Measurements from ENCODE around the gene ASTN1. TPM values are rescaled to one million over a fixed set of nuclear protein-coding genes. Genes with fewer than 3 reads are reported as not detected.

Gene ASTN1
- total and polyA plus RNA-seq, 11 donors, result 0.15 to 3.6 (median 0.44) TPM

DNA sequence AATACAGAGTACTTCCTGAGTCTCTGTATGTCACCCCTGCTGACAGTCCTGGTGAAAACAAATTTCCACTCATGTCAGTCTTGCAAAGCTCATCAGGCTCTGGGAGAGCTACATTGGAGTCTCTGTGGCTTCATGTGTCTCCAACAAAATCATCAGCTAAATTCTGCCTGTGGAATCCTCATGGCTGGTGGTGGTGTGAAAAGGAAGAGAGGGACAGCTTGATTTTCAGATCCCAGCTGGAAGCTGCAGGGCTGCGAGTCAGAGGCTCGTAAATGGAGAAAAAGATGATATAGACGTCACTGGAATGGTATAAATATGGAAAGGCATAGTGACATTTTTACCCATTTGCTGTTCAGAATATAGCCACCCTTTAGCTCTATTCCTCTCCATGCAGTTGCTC lies 150.2 kb downstream of the ASTN1 start:
- DNase-seq (no peak), ATAC-seq (no peak)
- Histone ChIP-seq H3K9me3 (no peaks in the 10 kb centered on the region), H3K36me3 (no peaks in the 10 kb centered on the region), H3K4me3 (no peak overlapping the region), H3K27me3 (no peaks in the 10 kb centered on the region), H3K4me1 (no peaks in the 10 kb centered on the region), H3K27ac (no peak overlapping the region)
- WGBS, 4 donors, result 81 to 88% (median 85%) methylated on average over 3 of the region's 3 CpGs
- intact Hi-C loops (cut with DNase I), result no loop called here
- TF ChIP-seq, protein P1, sequence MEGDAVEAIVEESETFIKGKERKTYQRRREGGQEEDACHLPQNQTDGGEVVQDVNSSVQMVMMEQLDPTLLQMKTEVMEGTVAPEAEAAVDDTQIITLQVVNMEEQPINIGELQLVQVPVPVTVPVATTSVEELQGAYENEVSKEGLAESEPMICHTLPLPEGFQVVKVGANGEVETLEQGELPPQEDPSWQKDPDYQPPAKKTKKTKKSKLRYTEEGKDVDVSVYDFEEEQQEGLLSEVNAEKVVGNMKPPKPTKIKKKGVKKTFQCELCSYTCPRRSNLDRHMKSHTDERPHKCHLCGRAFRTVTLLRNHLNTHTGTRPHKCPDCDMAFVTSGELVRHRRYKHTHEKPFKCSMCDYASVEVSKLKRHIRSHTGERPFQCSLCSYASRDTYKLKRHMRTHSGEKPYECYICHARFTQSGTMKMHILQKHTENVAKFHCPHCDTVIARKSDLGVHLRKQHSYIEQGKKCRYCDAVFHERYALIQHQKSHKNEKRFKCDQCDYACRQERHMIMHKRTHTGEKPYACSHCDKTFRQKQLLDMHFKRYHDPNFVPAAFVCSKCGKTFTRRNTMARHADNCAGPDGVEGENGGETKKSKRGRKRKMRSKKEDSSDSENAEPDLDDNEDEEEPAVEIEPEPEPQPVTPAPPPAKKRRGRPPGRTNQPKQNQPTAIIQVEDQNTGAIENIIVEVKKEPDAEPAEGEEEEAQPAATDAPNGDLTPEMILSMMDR (IDR thresholded peaks at IDR 0.05), result no peak
- no peak for TF ChIP-seq POLR2A (IDR thresholded peaks at IDR 0.05)

DNA sequence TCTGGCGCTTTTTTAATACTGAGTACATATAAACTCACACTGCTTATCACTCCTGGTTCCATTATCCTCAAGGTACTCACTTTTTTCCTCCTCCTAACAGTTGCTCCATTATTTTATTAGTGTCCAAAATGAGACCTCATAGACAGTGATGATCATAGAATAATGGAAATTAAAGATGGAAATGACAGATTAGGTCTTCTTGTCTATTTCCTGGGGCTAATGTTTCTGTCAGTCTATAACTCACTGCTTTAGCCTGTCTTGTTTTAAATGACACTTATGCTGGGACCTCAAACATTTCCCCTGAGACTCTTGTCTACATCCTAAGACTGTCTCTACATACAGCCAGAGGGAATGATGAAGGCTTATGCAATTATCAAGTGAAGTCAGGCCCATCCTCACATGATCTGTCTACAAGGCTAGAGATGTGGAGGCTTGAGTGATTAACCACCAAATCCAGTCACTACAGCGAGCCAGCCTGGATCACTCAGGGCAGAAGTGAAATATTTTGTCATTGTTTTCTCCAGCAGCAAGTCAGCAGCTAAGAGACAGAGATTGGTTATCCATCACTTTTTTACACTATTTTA lies 152.1 kb downstream of the ASTN1 start:
- Histone ChIP-seq H3K27me3 (no peaks in the 10 kb centered on the region), H3K4me1 (no peaks in the 10 kb centered on the region), H3K4me3 (no peak overlapping the region), H3K27ac (no peak overlapping the region), H3K9me3 (no peaks in the 10 kb centered on the region), H3K36me3 (no peaks in the 10 kb centered on the region)
- TF ChIP-seq, protein P1 (IDR thresholded peaks at IDR 0.05), result no peak
- TF ChIP-seq POLR2A (IDR thresholded peaks at IDR 0.05), result no peak
- ATAC-seq (no peak), DNase-seq (no peak)
- intact Hi-C loops (cut with DNase I), result no loop called here
- 78 to 93% (median 83%) methylated on average over 2 of the region's 2 CpGs for WGBS, 4 donors

DNA sequence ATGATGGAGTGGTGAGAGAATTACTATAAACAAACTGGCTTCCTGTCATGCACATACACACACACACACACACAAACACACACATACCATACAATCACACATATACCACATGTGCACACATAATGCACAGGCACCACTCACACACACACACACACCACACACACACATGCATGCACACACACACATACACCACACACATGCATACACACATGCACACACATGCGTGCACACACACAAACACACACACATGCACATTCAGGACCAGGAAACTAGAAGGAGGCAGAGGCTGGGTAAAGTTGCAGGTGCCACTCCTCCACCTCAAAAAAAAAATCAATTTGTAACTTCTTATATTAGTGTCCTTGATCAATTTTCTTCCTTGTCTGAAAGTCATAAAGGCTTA lies 153.0 kb downstream of the ASTN1 start:
- H3K27me3 ChIP-seq, result no peaks in the 10 kb centered on the region
- H3K36me3 ChIP-seq, result no peaks in the 10 kb centered on the region
- H3K9me3 ChIP-seq, result no peaks in the 10 kb centered on the region
- ATAC-seq, result no peak
- no peak overlapping the region for H3K4me3 ChIP-seq
- no peaks in the 10 kb centered on the region for H3K4me1 ChIP-seq
- H3K27ac ChIP-seq, result no peak overlapping the region
- no peak for DNase-seq
- no peak for TF ChIP-seq POLR2A (IDR thresholded peaks at IDR 0.05)
- TF ChIP-seq, protein P1 (IDR thresholded peaks at IDR 0.05), result no peak
- WGBS, 4 donors, result 88 to 98% (median 94%) methylated on average over 1 of the region's 1 CpG
- intact Hi-C loops (cut with DNase I), result no loop called here

DNA sequence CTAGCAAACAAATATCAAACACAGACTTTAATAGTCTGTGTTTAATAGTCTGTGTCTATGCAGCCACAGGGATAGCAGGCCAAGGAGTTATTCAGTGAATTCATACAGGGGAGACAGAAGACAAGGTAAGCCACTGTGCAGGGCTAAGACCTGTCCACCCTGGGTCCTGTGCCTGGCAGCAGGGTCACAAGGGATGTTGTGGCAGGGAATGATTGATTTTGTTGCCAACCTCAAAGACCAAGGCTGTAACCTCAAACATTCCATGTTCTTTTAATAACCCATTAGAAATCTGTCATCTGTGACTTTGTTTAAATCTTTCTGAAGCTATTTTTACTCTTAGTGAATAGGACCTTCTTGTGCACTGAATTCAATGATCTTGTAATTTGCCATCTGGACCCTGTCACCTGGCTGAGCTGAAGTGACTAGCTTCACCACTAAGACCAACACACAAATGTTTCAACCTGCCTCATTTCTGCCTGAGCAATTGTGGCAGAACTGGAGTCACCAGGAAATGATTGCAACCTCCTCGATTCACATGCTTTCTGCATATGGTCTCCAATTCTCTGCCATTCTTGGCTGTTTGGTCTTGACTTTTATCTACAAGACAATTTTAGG lies 154.2 kb downstream of the ASTN1 start:
- no peak for ATAC-seq
- Histone ChIP-seq H3K36me3 (no peaks in the 10 kb centered on the region), H3K4me3 (no peak overlapping the region), H3K4me1 (no peaks in the 10 kb centered on the region), H3K27ac (no peak overlapping the region), H3K27me3 (no peaks in the 10 kb centered on the region), H3K9me3 (no peaks in the 10 kb centered on the region)
- intact Hi-C loops (cut with DNase I), result no loop called here
- TF ChIP-seq, protein P1 (IDR thresholded peaks at IDR 0.05), result no peak
- no peak for TF ChIP-seq POLR2A (IDR thresholded peaks at IDR 0.05)
- DNase-seq, result no peak
- WGBS, 4 donors, result 74 to 86% (median 76%) methylated on average over 1 of the region's 1 CpG

All from heart left ventricle (tissue), 16 donors.